NT2/D1 (cell line): Measurements from ENCODE around the gene IQSEC1.

ENCODE experiments used
- SUZ12 ChIP-seq: IDR thresholded peaks from 2 replicates; pipeline ENCODE4 v1.6.1; 2011; ENCODE audit not compliant: insufficient read length, insufficient read depth; ENCODE audit errors: extremely low read depth
- YY1 ChIP-seq: IDR thresholded peaks from 2 replicates; pipeline ENCODE4 v1.6.1; 2011; ENCODE audit not compliant: insufficient read length, insufficient read depth
- ZNF274 ChIP-seq: IDR thresholded peaks from 2 replicates; pipeline ENCODE4 v1.6.1; 2011; ENCODE audit warnings: mild to moderate bottlenecking, low read depth, low read length

GRCh38 chr3:12994357-12994606, 78.9 kb downstream of the IQSEC1 start:
- TF ChIP-seq SUZ12: no peak
- TF ChIP-seq ZNF274: no peak
- no peak for TF ChIP-seq YY1
